ENCODE results near the gene LMAN2.
A peak's percentile ranks its signal among the peaks of the same experiment; 100 is the strongest.
"Not testable (repeated sequence)": the region's sequence is repeated elsewhere in the genome, so short reads cannot be mapped to it uniquely, and the experiment has no call there.

Gene LMAN2

GRCh38 chr5:177378884-177379883 lies 27.7 kb upstream of the LMAN2 start:
- no peak for DNase-seq

GRCh38 chr5:177377851-177378776 lies 26.6 kb upstream of the LMAN2 start:
- no peak for DNase-seq

GRCh38 chr5:177376107-177376506 lies 24.6 kb upstream of the LMAN2 start:
- no peak for DNase-seq

DNA sequence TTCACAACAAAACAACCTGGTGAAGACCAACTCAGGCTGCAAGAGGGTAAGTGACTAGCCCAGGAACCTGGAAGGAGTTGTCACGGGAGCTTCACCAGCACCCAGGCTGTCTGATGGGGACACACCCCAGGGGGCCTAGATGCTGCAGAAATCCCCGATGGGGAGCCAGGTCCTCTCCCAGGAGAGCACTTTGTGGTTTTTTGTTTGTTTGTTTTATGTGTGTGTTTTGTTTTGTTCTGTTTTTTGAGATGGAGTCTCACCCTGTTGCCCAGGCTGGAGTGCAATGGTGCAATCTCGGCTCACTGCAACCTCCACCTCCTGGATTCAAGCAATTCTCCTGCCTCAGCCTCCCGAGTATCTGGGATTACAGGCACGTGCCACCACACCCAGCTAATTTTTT lies 24.0 kb upstream of the LMAN2 start:
- DNase-seq: not testable (repeated sequence)

DNA sequence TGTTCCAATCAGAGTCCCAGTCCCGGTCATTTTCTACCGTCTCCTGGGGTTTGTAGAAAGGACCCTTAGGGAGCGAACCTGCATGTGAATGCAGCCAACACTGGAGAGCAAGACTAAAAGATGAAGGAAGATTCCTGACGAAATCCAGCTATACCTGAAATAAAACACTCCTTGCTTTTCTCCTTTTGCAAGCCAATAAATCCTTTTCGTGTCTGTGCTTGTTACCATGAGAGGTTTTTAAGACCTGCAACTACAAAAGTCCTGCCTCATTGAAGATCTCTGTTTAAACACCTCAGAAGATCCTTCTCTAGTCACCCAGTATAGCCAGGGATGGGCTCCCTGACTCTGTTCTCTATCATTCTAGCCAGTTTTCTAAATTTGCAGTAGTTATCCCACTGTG lies 22.7 kb upstream of the LMAN2 start:
- DNase-seq: no peak

DNA sequence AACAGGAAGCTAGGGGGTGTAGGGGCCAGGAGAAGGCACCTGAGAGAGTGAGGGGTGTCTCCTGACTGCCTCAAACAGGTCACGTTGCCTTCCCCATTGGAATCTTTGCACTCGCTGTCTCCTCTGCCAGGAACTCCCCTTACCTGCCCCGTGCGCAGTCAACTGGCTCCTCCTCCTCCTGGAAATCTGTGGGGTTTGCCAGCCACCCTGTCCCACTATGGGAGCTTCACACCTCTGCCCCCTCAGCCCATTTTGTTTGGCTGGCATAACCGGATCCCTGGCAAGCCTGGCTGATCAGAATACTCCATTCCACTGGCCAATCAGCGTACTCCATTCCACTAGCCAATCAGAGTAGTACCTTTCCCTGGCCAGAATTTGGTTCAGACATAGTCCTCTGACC lies 22.3 kb upstream of the LMAN2 start:
- no peak for DNase-seq

GRCh38 chr5:177372910-177373309 lies 21.4 kb upstream of the LMAN2 start:
- DNase-seq: no peak

- no peak for DNase-seq
These were observed 20.8 kb upstream of the LMAN2 start for GRCh38 chr5:177372034-177372896.

DNA sequence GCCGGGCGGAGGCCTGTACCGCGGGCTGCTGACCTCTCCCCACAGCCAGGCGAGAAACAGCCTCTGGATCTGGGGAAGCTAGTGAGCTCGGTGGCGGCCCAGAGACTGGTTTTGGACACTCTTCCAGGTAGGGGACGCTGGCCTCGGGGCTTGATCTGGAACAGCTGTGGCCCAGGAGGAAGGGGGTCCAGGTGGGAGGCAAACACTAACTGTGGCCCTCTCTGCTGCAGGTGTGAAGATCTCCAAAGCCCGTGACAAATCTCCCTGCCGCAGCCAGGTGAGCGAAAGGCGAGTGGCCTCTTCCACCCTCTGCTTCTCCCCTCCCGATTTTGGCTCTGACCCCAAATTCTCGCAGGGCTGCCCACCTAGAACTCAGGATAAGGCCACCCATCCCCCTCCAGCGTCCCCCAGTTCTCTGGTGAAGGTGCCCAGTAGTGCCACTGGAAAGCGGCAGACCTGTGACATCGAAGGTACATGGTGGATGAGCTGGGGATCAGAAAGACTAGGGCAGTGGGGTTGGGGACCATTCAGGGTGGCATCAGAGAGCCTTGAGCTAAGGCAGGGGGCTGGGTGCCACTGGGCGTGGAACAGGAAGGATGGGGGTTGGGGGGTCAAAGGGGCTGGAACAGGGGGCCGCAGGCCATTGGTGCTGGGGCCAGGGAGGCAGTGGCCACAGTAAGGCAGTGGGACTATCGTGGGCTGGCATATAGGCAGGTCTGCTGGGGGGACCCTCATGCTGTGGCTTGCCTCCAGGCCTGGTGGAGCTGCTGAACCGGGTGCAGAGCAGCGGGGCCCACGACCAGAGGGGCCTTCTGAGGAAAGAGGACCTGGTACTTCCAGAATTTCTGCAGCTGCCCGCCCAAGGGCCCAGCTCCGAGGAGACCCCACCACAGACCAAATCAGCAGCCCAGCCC lies 19.9 kb upstream of the LMAN2 start:
- DNase-seq: no peak

DNA sequence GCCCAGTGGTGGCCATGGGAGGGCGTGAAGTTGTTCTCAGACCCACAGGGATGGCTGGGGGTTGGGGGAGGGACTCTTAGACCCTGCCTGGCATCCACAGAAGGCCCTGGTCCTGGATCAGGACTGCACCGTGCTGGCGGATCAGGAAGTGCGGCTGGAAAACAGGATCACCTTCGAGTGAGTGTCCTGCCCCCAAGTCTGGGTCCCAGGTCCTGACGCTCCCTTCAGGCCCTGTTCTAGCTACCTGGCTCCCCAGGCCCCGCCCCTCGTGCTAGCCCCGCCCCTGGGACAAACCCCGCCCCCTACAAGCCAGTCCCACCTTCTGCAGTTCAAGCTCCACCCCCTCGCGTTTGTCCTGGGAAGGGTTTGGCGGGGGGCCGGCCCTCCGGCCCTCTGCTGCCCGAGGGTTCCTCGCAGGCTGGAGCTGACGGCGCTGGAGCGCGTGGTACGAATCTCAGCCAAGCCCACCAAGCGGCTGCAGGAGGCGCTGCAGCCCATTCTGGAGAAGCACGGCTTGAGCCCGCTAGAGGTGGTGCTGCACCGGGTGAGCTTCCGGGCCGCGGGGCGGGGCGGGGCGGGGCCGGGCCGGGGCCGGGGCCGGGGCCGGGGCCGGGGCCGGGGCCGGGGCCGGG lies 19.1 kb upstream of the LMAN2 start:
- peak; percentile 89 for DNase-seq

GRCh38 chr5:177369645-177370440 lies 18.4 kb upstream of the LMAN2 start:
- DNase-seq: no peak

DNA sequence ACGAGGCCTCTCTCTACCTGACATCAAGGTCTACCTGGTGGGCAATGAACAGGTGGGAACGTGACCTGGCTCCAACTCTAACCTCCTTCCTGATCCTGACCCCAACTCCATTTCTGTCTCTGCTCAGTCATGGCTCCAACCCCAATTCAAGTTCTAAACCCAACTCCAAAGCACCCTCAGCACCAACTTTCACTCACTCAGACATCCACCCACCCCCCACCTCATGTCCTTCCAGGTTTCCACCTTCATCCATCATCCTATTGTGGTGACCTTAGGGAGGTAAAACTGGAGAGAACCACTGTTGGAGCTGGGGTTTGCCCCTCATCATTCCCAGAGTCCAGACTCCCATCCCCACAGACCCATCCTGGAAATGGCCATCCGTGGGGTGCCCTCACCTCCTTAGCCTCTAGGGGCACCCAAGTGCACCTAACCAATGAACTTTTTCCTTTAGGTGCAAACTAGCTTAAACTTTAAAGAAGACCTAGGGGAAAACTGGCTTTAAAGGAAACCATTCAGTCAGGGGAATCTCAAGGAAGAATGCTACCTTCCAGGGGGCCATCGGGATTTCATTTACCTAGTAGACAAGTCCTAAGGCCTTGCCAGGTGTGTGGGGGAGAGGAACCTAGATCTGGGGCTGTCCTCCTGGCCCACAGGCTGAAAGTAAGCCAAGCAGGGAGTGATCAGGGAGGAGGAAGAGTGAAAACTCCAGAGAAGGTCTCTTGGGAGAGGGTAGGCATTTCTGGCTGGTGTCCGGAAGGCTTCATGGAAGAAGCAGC lies 17.6 kb upstream of the LMAN2 start:
- no peak for DNase-seq

DNA sequence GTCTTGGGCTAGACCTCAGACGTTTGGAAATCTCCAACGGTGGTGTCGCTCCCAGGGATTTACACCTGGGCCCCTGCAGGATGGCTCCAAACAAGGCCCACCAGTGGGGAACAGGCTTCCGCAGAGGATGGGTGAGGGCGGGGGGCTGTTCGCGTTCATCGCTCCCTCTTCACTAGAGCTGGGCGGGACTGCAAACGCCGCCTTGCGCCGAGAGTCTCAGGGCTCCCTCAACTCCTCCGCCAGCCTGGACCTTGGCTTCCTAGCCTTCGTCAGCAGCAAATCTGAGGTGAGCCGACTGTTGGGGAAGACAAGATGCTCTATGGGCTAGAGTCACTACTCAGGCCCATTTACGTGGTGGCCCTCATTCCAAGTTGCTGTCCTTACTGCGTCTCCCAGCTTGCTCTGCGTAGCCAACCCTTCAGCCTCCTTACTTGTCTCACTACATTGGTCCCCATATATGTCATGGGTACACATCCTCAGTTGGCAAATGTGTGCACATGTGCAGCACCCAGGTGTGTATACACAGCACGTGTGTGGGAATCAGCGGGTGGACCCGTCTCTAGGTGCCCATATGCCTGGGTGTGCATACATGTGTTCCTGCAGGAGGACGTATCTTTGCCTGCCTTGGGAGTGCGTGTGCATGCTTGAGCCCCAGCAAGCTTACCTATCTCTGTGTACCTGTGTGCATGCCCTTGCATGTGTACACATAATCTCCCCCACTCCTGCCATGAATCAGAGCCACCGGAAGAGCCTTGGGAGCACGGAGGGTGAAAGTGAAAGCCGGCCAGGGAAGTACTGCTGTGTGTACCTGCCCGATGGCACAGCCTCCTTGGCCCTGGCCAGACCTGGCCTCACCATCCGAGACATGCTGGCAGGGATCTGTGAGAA lies 16.8 kb upstream of the LMAN2 start:
- DNase-seq: no peak

- no peak for DNase-seq
These were observed 15.9 kb upstream of the LMAN2 start for GRCh38 chr5:177367323-177367848.

- DNase-seq: no peak
These were observed 15.3 kb upstream of the LMAN2 start for GRCh38 chr5:177366528-177367322.

DNA sequence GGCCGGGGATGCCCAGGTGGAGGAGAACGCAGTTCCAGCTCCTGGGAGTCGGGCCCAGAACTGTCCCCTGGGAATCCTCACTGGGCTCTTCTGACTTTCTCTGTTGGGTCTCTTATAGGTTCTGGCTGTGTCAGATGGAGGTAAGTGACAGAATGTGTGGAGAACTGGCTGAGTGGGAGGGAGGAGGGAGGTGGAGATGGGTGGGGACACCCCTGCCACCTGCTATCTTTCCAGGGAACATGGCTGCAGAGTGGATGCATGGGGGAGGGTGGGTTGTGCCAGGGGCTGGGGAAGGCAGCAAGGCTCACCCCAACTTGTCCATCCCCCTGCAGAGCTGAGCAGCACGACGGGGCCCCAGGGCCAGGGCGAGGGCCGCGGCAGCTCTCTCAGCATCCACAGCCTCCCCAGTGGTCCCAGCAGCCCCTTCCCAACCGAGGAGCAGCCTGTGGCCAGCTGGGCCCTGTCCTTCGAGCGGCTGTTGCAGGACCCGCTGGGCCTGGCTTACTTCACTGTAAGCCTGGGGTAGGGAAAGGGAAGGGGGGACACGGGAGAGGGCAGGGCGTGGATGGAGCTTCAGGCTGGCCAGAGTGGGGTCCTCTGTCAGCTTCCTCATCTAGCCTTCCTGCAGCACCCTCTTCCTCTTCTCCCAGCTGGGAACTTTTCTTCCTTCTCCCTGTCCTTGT lies 14.5 kb upstream of the LMAN2 start:
- DNase-seq: no peak

Data from NCI-H146 (cell line).